ENCODE results near the gene NUDT8. TPM values are rescaled to one million over a fixed set of nuclear protein-coding genes. Genes with fewer than 3 reads are reported as not detected.

The NUDT8 gene
- total and polyA plus RNA-seq, 9 of the 15 experiments (the other 6 are each of a cell fraction or from before 2014, with no cell fraction given) = 0.23 to 27.8 (median 5.0) TPM

GRCh38 chr11:67629386-67630227 lies at the start of gene NUDT8 (continued):
- no peak for TF ChIP-seq MAFG (tag; conservative IDR thresholded peaks at IDR 0.05)
- TF ChIP-seq, protein P1, sequence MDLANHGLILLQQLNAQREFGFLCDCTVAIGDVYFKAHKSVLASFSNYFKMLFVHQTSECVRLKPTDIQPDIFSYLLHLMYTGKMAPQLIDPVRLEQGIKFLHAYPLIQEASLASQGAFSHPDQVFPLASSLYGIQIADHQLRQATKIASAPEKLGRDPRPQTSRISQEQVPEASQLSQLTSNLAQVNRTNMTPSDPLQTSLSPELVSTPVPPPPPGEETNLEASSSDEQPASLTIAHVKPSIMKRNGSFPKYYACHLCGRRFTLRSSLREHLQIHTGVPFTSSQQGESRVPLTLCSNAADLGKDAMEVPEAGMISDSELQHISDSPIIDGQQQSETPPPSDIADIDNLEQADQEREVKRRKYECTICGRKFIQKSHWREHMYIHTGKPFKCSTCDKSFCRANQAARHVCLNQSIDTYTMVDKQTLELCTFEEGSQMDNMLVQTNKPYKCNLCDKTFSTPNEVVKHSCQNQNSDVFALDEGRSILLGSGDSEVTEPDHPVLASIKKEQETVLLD (IDR thresholded peaks at IDR 0.05) = no peak
- 0 out of 2 replicates have a peak, but pooled peaks have one; percentile 37 for TF ChIP-seq BRD4 (IDR thresholded peaks at IDR 0.05)
- TF ChIP-seq CBFA2T2 (conservative IDR thresholded peaks at IDR 0.05) = no peak
- TF ChIP-seq MEF2A (IDR thresholded peaks at IDR 0.05; ENCODE audit: control insufficient read depth, low read depth, low read length) = no peak
- TF ChIP-seq ZNF644 (tag; IDR thresholded peaks at IDR 0.05; ENCODE audit: low read depth) = no peak
- no peak for TF ChIP-seq ELF4 (CRISPR knock-in tag; IDR thresholded peaks at IDR 0.05)
- TF ChIP-seq PPARD (CRISPR knock-in tag; IDR thresholded peaks at IDR 0.05) = no peak
- TF ChIP-seq ZNF695 (CRISPR knock-in tag; IDR thresholded peaks at IDR 0.05) = no peak
- no peak for TF ChIP-seq TAF7 (tag; IDR thresholded peaks at IDR 0.05)
- no peak for TF ChIP-seq SAFB2 (IDR thresholded peaks at IDR 0.05; ENCODE audit: borderline replicate concordance, low read depth, low read length, severe bottlenecking)
- TF ChIP-seq HDAC8 (tag; IDR thresholded peaks at IDR 0.05) = peak; percentile 75
- TF ChIP-seq ZNF764 (CRISPR knock-in tag; IDR thresholded peaks at IDR 0.05; ENCODE audit: low read depth) = 0 out of 2 replicates have a peak, but pooled peaks have one; percentile 30
- no peak; the same call in 1 of the 2 replicates for TF ChIP-seq CAMTA2 (CRISPR knock-in tag; conservative IDR thresholded peaks at IDR 0.05)
- TF ChIP-seq ZNF609 (CRISPR knock-in tag; IDR thresholded peaks at IDR 0.05; ENCODE audit: borderline replicate concordance) = no peak
- TF ChIP-seq CHD2 (IDR thresholded peaks at IDR 0.05; ENCODE audit: low read depth, low read length) = no peak; the same call in 1 of the 2 replicates
- peak; percentile 83 for TF ChIP-seq LCOR (CRISPR knock-in tag; IDR thresholded peaks at IDR 0.05)
- TF ChIP-seq MCM7 (IDR thresholded peaks at IDR 0.05) = no peak
- no peak for TF ChIP-seq CHCHD3 (CRISPR knock-in tag; IDR thresholded peaks at IDR 0.05)
- TF ChIP-seq KHSRP (IDR thresholded peaks at IDR 0.05) = no peak
- no peak for TF ChIP-seq PTTG1 (tag; IDR thresholded peaks at IDR 0.05; ENCODE audit: low read depth)
- TF ChIP-seq MAFF (IDR thresholded peaks at IDR 0.05; ENCODE audit: low read length) = no peak
- TF ChIP-seq RBM34 (IDR thresholded peaks at IDR 0.05; ENCODE audit: borderline replicate concordance, insufficient read depth, low read length) = no peak

All from K562 (cell line).